Measurements from ENCODE around the gene VWA8.

DNA sequence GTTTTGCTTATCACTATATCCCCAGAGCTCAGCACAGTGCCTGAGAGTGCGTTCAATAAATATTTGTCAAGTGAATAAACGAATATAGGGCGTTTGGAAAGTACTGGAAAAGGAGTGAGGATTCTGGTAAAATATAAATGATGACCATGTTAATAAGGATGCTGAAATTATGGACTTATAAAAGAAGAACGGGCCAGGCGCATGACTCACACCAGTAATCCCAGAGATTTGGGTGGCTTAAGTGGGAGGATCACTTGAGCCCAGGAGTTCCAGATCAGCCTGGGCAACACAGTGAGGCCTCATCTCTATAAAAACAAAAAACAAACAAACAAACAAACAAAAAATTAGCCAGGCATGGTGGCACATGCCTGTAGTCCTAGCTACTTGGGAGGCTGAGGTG, 198.1 kb downstream of the VWA8 start:
- TF ChIP-seq POLR2A (IDR thresholded peaks at IDR 0.05) (no peak), POLR2AphosphoS5 (IDR thresholded peaks at IDR 0.05) (no peak), EP300 (IDR thresholded peaks at IDR 0.05) (no peak)
- TF ChIP-seq, protein P1, sequence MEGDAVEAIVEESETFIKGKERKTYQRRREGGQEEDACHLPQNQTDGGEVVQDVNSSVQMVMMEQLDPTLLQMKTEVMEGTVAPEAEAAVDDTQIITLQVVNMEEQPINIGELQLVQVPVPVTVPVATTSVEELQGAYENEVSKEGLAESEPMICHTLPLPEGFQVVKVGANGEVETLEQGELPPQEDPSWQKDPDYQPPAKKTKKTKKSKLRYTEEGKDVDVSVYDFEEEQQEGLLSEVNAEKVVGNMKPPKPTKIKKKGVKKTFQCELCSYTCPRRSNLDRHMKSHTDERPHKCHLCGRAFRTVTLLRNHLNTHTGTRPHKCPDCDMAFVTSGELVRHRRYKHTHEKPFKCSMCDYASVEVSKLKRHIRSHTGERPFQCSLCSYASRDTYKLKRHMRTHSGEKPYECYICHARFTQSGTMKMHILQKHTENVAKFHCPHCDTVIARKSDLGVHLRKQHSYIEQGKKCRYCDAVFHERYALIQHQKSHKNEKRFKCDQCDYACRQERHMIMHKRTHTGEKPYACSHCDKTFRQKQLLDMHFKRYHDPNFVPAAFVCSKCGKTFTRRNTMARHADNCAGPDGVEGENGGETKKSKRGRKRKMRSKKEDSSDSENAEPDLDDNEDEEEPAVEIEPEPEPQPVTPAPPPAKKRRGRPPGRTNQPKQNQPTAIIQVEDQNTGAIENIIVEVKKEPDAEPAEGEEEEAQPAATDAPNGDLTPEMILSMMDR (IDR thresholded peaks at IDR 0.05) = no peak
